ENCODE data around the gene TIRAP. TPM values are rescaled to one million over a fixed set of nuclear protein-coding genes. Genes with fewer than 3 reads are reported as not detected.

TIRAP gene
- total RNA-seq, 1 experiment from 2014 or later: 5.6 TPM

DNA sequence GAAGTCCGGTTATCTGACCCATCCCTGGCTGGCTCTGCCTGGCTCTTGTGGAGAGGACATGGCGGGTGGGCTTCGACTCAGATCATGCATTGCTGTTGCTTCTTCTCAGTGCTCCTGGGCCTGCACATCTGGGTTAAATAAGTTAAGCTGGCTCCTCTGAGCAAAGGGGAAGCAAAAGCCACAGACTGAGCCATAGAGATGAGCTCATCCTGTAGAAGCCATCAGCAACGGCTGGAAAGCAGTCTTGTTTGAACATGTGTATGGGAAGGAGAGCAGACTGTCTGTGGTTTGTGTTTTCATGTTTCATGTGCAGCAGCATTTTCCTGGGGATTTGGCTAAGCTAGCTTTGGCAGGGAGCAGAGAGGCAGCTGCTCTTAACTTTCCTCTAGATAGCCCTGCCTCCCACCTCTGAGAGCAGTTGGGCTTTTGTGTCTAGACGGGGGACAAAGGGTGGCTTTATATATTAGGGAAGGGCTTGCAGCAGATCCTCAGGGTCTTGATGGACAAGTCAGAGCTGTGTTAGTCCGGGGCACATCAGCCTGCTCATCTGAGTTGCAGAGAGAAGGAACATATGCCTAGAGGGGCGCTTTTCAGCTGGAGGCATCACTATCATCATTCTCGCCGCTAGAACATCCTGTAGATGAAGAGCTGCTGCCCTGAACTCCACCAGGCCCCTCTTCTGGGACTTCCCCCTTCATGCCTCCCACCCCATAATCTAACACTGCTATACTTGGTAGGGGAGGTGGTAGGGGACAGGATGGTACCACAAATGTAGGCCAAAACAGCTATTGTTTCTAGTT lies 35.9 kb downstream of the TIRAP start:
- Mint-ChIP-seq H3K36me3 (peaks cover 17% of the 10 kb centered on the region), H3K9me3 (peaks cover 5% of the 10 kb centered on the region; the same call in 1 of the 2 replicates), H3K4me3 (no peak overlapping the region), H3K27me3 (ENCODE audit: low read depth) (no peaks in the 10 kb centered on the region), H3K4me1 (no peaks in the 10 kb centered on the region), H3K27ac (no peak overlapping the region)
- ChIA-PET CTCF (interaction anchor here (1.0 to 1.8 kb wide), 2 partner anchors 8 to 35 kb away, joined by 3 to 10 read pairs; no protein-coding TSS in a partner anchor), POLR2A (no interaction called here)
- no peak for DNase-seq (ENCODE audit: low spot score)
- TF ChIP-seq ZNF263 (CRISPR knock-in tag; IDR thresholded peaks at IDR 0.05; ENCODE audit: low read depth): no peak
- no peak for TF ChIP-seq GTF2I (CRISPR knock-in tag; conservative IDR thresholded peaks at IDR 0.05)
- TF ChIP-seq PRDM15 (CRISPR knock-in tag; IDR thresholded peaks at IDR 0.05): no peak
- TF ChIP-seq ATF1 (CRISPR knock-in tag; IDR thresholded peaks at IDR 0.05): no peak
- TF ChIP-seq, protein P1, sequence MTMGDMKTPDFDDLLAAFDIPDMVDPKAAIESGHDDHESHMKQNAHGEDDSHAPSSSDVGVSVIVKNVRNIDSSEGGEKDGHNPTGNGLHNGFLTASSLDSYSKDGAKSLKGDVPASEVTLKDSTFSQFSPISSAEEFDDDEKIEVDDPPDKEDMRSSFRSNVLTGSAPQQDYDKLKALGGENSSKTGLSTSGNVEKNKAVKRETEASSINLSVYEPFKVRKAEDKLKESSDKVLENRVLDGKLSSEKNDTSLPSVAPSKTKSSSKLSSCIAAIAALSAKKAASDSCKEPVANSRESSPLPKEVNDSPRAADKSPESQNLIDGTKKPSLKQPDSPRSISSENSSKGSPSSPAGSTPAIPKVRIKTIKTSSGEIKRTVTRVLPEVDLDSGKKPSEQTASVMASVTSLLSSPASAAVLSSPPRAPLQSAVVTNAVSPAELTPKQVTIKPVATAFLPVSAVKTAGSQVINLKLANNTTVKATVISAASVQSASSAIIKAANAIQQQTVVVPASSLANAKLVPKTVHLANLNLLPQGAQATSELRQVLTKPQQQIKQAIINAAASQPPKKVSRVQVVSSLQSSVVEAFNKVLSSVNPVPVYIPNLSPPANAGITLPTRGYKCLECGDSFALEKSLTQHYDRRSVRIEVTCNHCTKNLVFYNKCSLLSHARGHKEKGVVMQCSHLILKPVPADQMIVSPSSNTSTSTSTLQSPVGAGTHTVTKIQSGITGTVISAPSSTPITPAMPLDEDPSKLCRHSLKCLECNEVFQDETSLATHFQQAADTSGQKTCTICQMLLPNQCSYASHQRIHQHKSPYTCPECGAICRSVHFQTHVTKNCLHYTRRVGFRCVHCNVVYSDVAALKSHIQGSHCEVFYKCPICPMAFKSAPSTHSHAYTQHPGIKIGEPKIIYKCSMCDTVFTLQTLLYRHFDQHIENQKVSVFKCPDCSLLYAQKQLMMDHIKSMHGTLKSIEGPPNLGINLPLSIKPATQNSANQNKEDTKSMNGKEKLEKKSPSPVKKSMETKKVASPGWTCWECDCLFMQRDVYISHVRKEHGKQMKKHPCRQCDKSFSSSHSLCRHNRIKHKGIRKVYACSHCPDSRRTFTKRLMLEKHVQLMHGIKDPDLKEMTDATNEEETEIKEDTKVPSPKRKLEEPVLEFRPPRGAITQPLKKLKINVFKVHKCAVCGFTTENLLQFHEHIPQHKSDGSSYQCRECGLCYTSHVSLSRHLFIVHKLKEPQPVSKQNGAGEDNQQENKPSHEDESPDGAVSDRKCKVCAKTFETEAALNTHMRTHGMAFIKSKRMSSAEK (CRISPR knock-in tag; IDR thresholded peaks at IDR 0.05; ENCODE audit: borderline replicate concordance): no peak
- no peak for TF ChIP-seq ATF3 (CRISPR knock-in tag; conservative IDR thresholded peaks at IDR 0.05)
- TF ChIP-seq ZNF138 (CRISPR knock-in tag; conservative IDR thresholded peaks at IDR 0.05): no peak
- no peak for TF ChIP-seq CBFB (CRISPR knock-in tag; IDR thresholded peaks at IDR 0.05; ENCODE audit: low read depth)
- no peak for TF ChIP-seq CREB1 (CRISPR knock-in tag; IDR thresholded peaks at IDR 0.05)
- TF ChIP-seq, protein P2, sequence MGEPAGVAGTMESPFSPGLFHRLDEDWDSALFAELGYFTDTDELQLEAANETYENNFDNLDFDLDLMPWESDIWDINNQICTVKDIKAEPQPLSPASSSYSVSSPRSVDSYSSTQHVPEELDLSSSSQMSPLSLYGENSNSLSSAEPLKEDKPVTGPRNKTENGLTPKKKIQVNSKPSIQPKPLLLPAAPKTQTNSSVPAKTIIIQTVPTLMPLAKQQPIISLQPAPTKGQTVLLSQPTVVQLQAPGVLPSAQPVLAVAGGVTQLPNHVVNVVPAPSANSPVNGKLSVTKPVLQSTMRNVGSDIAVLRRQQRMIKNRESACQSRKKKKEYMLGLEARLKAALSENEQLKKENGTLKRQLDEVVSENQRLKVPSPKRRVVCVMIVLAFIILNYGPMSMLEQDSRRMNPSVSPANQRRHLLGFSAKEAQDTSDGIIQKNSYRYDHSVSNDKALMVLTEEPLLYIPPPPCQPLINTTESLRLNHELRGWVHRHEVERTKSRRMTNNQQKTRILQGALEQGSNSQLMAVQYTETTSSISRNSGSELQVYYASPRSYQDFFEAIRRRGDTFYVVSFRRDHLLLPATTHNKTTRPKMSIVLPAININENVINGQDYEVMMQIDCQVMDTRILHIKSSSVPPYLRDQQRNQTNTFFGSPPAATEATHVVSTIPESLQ (CRISPR knock-in tag; IDR thresholded peaks at IDR 0.05): no peak
- TF ChIP-seq AFF4 (CRISPR knock-in tag; IDR thresholded peaks at IDR 0.05; ENCODE audit: borderline replicate concordance): no peak
- no peak for TF ChIP-seq KAT7 (CRISPR knock-in tag; IDR thresholded peaks at IDR 0.05; ENCODE audit: borderline replicate concordance)
- no peak for ATAC-seq

All from WTC11 (cell line).